ENCODE results near the gene C15orf62.
A peak's percentile ranks its signal among the peaks of the same experiment; 100 is the strongest.

The C15orf62 gene, protein sequence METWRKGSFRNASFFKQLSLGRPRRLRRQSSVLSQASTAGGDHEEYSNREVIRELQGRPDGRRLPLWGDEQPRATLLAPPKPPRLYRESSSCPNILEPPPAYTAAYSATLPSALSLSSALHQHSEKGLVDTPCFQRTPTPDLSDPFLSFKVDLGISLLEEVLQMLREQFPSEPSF

GRCh38 chr15:40769274-40770146 lies at the start of gene C15orf62:
TSS of gene C15orf62 (plus strand) at chr15:40769980. CDS start at chr15:40770496, 516 bp downstream.
- DNase-seq (ENCODE audit: low spot score): peak; percentile 52

DNA sequence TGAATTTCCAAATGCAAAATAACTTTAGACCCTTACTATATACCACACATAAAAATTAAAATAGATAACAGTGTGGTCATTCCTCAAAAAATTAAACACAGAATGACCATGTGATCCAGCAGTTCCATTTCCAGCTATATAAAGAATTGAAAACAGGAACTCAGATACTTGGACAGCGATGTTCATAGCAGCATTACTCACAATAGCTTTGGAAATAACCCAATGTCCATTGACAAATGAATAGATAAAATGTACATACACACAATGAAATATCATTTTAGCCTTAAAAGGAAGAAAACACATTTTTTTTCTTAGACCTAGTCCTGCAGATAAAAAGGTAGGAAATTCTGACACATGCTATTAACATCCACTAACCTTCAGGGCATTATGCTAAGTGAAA lies 48.1 kb upstream of the C15orf62 start:
- no peak for DNase-seq (ENCODE audit: low spot score)

DNA sequence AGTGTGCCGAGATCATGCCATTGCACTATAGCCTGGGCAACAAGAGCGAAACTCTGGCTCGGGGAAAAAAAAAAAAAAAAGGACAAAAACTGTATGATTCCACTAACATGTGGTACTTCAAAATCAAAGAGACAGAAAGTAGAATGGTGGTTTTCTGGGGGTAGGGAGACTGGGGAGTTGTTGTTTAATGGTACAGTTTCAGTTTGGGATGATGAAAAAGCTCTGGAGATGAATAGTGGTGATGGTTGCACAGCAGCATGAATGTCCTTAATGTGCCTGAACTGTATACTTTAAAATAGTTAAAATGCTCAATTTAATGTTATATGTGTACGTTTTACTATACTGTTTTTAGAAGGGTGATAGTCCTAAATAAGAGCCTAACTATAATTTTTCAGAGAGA lies 47.4 kb upstream of the C15orf62 start:
- no peak for DNase-seq (ENCODE audit: low spot score)

GRCh38 chr15:40722934-40723333 lies 46.8 kb upstream of the C15orf62 start:
- DNase-seq (ENCODE audit: low spot score): no peak

- no peak for DNase-seq (ENCODE audit: low spot score)
Observed at GRCh38 chr15:40723919-40724318, 45.9 kb upstream of the C15orf62 start.

DNA sequence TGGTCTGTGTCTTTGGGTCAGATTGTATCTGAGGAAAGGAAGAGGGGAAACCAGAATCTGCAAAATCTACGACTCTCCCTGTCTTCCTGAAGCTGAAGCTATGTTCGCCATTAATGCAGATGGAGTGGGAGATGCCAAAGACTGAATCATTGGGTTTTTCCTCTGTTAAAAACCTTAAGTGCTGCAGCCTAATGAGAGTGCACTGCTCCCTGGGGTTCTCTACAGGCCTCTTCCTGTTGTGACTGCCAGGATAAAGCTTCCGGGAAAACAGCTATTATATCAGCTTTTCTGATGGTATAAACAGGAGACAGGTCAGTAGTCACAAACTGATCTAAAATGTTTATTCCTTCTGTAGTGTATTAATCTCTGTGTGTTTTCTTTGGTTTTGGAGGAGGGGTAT lies 38.7 kb upstream of the C15orf62 start:
- no peak for DNase-seq (ENCODE audit: low spot score)

DNA sequence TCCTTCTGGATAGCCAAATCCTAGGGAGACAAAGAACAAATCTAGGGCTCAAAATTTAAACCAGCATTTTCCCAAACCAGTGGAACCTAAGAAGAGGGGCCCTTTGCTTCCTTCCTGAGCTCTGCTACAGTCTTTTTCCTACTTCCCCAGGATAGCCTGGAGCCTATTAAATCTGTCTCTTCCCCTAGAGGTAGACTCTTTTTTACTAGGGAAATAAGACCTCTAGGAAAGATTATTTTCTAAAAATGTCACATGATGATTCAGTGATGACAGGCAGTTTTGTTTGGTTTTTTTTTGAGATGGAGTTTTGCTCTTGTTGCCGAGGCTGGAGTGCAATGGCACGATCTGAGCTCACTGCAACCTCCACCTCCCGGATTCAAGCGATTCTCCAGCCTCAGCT lies 33.2 kb upstream of the C15orf62 start:
- DNase-seq (ENCODE audit: low spot score): no peak

- DNase-seq (ENCODE audit: low spot score): no peak
Observed at GRCh38 chr15:40737048-40737447, 32.7 kb upstream of the C15orf62 start.

- no peak for DNase-seq (ENCODE audit: low spot score)
Observed at GRCh38 chr15:40739047-40739446, 30.7 kb upstream of the C15orf62 start.

GRCh38 chr15:40739854-40740253 lies 29.9 kb upstream of the C15orf62 start:
- DNase-seq (ENCODE audit: low spot score): no peak

DNA sequence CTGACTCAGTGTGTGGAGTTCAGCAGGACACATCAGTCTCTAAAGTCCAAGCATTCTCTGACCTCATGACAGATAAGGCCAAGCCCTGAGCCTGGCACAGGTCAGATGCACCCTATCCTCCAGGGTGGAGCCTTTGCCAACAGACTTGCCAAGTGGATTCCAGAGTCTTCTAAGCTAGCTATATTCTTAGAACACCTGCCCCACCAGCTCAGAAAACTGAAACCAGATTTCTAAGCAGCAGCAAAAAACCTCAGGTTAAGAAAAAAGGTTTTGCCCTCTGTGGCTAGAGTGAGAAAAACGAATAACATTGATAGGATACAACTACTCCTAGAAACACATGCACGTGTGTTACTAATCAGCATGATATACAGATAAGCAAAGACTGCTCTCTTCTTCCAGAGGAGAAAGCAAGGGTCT lies 26.3 kb upstream of the C15orf62 start:
- peak; percentile 81 for DNase-seq (ENCODE audit: low spot score)

GRCh38 chr15:40743921-40744814 lies 25.6 kb upstream of the C15orf62 start:
- DNase-seq (ENCODE audit: low spot score): peak; percentile 75

GRCh38 chr15:40744815-40745152 lies 25.0 kb upstream of the C15orf62 start:
- peak; percentile 59 for DNase-seq (ENCODE audit: low spot score)

- peak; percentile 67 for DNase-seq (ENCODE audit: low spot score)
Observed at GRCh38 chr15:40746916-40747418, 22.8 kb upstream of the C15orf62 start.

- DNase-seq (ENCODE audit: low spot score): peak; percentile 83
Observed at GRCh38 chr15:40747685-40748631, 21.8 kb upstream of the C15orf62 start.

- DNase-seq (ENCODE audit: low spot score): no peak
Observed at GRCh38 chr15:40749151-40749630, 20.6 kb upstream of the C15orf62 start.

DNA sequence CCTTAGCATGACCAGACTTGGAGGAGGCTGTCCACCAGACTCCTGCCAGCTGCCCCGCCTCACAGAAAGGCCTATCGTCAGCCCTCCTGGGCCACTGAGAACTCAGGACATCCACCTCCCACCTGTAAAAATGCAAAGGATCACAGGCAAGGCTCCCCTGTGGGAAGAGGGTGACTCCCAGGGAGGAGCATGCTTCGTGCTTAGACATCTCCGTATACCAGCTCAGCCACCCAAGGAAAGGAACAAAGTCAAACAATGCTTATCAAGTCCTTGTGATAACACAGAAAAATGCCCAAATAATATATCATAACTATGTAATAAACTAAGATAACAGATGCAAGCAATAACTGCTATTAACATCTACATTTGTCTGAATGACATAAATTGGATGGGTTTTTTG lies 18.9 kb upstream of the C15orf62 start:
- no peak for DNase-seq (ENCODE audit: low spot score)

DNA sequence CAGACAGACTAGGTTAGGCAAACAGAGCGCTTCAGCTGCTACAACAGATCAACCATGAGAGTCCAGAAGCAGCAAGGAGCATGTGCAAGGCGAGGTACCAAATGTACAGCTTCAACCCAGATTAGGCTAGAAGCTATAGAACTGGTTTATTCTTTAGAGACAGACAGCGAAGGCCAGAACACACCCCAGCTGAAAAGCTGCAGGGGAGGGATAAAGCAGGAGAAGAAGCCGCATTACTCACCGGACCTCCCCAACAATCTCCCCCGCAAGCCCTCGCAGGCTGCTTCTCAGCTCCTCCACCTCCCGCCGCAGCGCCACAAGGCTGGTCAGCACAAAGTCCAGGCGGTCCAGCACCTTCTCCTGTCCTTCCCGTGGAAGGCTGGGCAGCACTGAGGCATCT lies 18.0 kb upstream of the C15orf62 start:
- DNase-seq (ENCODE audit: low spot score): no peak

- DNase-seq (ENCODE audit: low spot score): peak; percentile 64
Observed at GRCh38 chr15:40754574-40754882, 15.3 kb upstream of the C15orf62 start.

GRCh38 chr15:40754883-40755811 lies 14.6 kb upstream of the C15orf62 start, which contains the start of gene RMDN3:
TSS of gene RMDN3 (minus strand) at chr15:40755254. CDS start at chr15:40754783, 471 bp downstream.
- DNase-seq (ENCODE audit: low spot score): peak; percentile 96
